Measurements from ENCODE around the gene ERC1.
"Not testable (repeated sequence)": the region's sequence is repeated elsewhere in the genome, so short reads cannot be mapped to it uniquely, and the experiment has no call there.

The ERC1 gene

GRCh38 chr12:1186298-1186697 is 195.3 kb downstream of the ERC1 start:
- POLR2A ChIA-PET = no interaction called here
- CTCF ChIA-PET = interaction anchor here (0.6 to 1.9 kb wide), 3 partner anchors 12 to 397 kb away, joined by 3 to 5 read pairs (median 3); no protein-coding TSS in a partner anchor
- DNase-seq (ENCODE audit: low read depth, low spot score) = no peak
- no peak overlapping the region for H3K4me3 ChIP-seq (ENCODE audit: low read depth, low read length)
- TF ChIP-seq CTCF (IDR thresholded peaks at IDR 0.05; ENCODE audit: insufficient read depth, low read length, missing control alignments) = no peak

GRCh38 chr12:1188016-1188415 is 197.0 kb downstream of the ERC1 start:
- no peak for TF ChIP-seq CTCF (IDR thresholded peaks at IDR 0.05; ENCODE audit: insufficient read depth, low read length, missing control alignments)
- H3K4me3 ChIP-seq (ENCODE audit: low read depth, low read length) = no peak overlapping the region
- POLR2A ChIA-PET = no interaction called here
- CTCF ChIA-PET = interaction anchor here (1.9 kb wide), 1 partner anchor 396 kb away, joined by 5 read pairs; no protein-coding TSS in a partner anchor
- DNase-seq (ENCODE audit: low read depth, low spot score) = no peak

GRCh38 chr12:1189163-1189562 is 198.1 kb downstream of the ERC1 start:
- DNase-seq (ENCODE audit: low read depth, low spot score) = no peak
- ChIA-PET CTCF (no interaction called here), POLR2A (no interaction called here)
- no peak overlapping the region for H3K4me3 ChIP-seq (ENCODE audit: low read depth, low read length)
- TF ChIP-seq CTCF (IDR thresholded peaks at IDR 0.05; ENCODE audit: insufficient read depth, low read length, missing control alignments) = no peak

- no peak for DNase-seq (ENCODE audit: low read depth, low spot score)
- ChIA-PET POLR2A (no interaction called here), CTCF (interaction anchor here (0.7 kb wide), 1 partner anchor 388 kb away, joined by 3 read pairs; no protein-coding TSS in a partner anchor)
- H3K4me3 ChIP-seq (ENCODE audit: low read depth, low read length) = no peak overlapping the region
- no peak for TF ChIP-seq CTCF (IDR thresholded peaks at IDR 0.05; ENCODE audit: insufficient read depth, low read length, missing control alignments)
Observed at GRCh38 chr12:1195513-1195912, 204.5 kb downstream of the ERC1 start.

GRCh38 chr12:1197264-1198018 is 206.4 kb downstream of the ERC1 start:
- CTCF ChIA-PET = no interaction called here
- DNase-seq (ENCODE audit: low read depth, low spot score) = no peak
- no peak for TF ChIP-seq CTCF (IDR thresholded peaks at IDR 0.05; ENCODE audit: insufficient read depth, low read length, missing control alignments)
- POLR2A ChIA-PET = interaction anchor here (1.2 kb wide), 1 partner anchor 9 kb away, joined by 3 read pairs; no protein-coding TSS in a partner anchor
- H3K4me3 ChIP-seq (ENCODE audit: low read depth, low read length) = no peak overlapping the region

- DNase-seq (ENCODE audit: low read depth, low spot score); H3K4me3 ChIP-seq (ENCODE audit: low read depth, low read length); POLR2A ChIA-PET: not testable (repeated sequence)
- CTCF ChIA-PET = interaction anchor here (1.3 kb wide), 1 partner anchor 13 kb away, joined by 3 read pairs; no protein-coding TSS in a partner anchor
Observed at GRCh38 chr12:1198854-1199253, 207.8 kb downstream of the ERC1 start.

GRCh38 chr12:1199700-1200099 is 208.7 kb downstream of the ERC1 start:
- CTCF ChIA-PET = interaction anchor here (1.3 kb wide), 1 partner anchor 12 kb away, joined by 3 read pairs; no protein-coding TSS in a partner anchor
- TF ChIP-seq CTCF (IDR thresholded peaks at IDR 0.05; ENCODE audit: insufficient read depth, low read length, missing control alignments) = no peak
- POLR2A ChIA-PET = no interaction called here
- DNase-seq (ENCODE audit: low read depth, low spot score) = no peak
- no peak overlapping the region for H3K4me3 ChIP-seq (ENCODE audit: low read depth, low read length)
